ENCODE measurements around the gene MXI1. TPM values are rescaled to one million over a fixed set of nuclear protein-coding genes. Genes with fewer than 3 reads are reported as not detected.

The MXI1 gene
- total and polyA plus RNA-seq, 4 donors = 11.2 to 55.8 (median 18.7) TPM

DNA sequence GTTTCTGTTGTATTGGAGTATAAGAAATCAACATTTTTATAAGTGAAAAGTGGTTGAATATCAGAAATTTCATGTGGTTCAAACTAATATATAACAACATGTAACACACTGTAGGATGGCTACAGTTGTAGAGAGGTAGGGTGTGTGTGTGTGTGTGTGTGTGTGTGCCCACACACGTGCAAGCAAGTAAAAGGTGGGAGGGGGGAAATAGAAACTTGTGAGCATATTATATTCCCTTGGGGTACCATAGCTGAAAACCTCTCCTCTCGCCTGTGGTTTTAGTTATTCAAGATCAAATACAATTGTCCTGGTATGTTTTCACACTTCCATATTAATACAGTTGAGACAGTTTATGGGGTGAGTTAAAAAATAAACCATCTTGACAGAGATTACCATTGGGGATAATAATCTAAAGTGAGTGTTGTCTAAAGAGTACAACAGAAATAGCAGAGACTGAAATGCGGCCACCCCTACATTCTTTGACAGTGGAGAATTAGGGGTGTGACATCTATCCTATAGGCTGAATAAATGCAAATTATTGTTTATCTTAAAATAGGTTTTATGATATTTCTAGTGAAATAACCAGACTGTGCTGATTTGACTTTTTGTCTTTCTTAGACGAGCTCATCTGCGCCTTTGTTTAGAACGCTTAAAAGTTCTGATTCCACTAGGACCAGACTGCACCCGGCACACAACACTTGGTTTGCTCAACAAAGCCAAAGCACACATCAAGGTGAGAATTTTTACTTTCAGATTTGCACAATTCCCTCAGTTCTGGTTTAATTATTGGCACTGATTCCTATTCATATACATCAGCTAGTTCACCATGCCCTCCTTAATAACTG is 71.4 kb downstream of the MXI1 start:
- Histone ChIP-seq H3K9me3 (ENCODE audit: control insufficient read depth in 4 of 4, insufficient read depth in 3 of 4, low read length in 3 of 4) (no peaks in the 10 kb centered on the region), H3K27ac (ENCODE audit: low read depth in 1 of 2, low read length in 1 of 2) (no peak overlapping the region), H3K9ac (ENCODE audit: insufficient read depth in 1 of 2, low read length in 2 of 2) (peak overlapping the region in 1 of 2 donors; percentile 77), H3K36me3 (ENCODE audit: control insufficient read depth in 4 of 4, insufficient read depth in 4 of 4, low read length in 4 of 4) (peaks cover 0 to 5% (median 0%) of the 10 kb centered on the region in 4 donors), H3K4me3 (no peak overlapping the region), H3K27me3 (ENCODE audit: control insufficient read depth in 3 of 3, insufficient read depth in 3 of 3, low read length in 2 of 3) (no peaks in the 10 kb centered on the region), H3K4me1 (ENCODE audit: control insufficient read depth in 5 of 5, insufficient read depth in 5 of 5, low read length in 5 of 5) (peaks cover 0 to 28% (median 17%) of the 10 kb centered on the region in 5 donors)
- DNase-seq (peak; percentile 21 to 86 (median 83)), ATAC-seq (ENCODE audit: insufficient read depth, low FRiP score) (no peak)
- WGBS, 2 donors = 70 to 78% methylated on average over 7 of the region's 7 CpGs
- TF ChIP-seq, protein P1, sequence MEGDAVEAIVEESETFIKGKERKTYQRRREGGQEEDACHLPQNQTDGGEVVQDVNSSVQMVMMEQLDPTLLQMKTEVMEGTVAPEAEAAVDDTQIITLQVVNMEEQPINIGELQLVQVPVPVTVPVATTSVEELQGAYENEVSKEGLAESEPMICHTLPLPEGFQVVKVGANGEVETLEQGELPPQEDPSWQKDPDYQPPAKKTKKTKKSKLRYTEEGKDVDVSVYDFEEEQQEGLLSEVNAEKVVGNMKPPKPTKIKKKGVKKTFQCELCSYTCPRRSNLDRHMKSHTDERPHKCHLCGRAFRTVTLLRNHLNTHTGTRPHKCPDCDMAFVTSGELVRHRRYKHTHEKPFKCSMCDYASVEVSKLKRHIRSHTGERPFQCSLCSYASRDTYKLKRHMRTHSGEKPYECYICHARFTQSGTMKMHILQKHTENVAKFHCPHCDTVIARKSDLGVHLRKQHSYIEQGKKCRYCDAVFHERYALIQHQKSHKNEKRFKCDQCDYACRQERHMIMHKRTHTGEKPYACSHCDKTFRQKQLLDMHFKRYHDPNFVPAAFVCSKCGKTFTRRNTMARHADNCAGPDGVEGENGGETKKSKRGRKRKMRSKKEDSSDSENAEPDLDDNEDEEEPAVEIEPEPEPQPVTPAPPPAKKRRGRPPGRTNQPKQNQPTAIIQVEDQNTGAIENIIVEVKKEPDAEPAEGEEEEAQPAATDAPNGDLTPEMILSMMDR (IDR thresholded peaks at IDR 0.05; ENCODE audit: control extremely low read depth, extremely low read depth) = no peak

DNA sequence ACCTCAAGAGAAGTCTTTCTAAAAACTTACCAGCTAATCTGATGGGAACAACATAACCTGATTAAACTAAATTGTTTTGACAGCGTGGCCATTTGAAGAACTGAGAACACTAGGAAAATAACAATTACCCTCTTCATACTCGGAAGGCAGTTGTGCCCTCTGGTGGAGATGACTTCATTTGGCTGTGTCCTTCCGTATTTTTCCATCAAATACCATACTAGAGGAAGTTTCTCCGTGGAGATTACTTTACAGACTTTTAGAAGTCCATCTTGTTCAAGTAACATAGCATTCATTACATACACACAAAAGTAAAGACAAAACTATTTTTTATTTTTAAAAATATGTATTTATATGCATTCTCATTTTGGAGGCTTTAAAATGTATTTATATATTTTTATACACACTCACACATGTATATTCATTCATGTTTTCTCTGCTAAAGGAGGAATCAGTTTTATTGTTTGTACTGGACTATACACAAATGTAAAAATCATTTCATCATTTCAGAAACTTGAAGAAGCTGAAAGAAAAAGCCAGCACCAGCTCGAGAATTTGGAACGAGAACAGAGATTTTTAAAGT is 72.1 kb downstream of the MXI1 start:
- Histone ChIP-seq H3K9me3 (ENCODE audit: control insufficient read depth in 4 of 4, insufficient read depth in 3 of 4, low read length in 3 of 4) (no peaks in the 10 kb centered on the region), H3K9ac (ENCODE audit: insufficient read depth in 1 of 2, low read length in 2 of 2) (peak overlapping the region in 1 of 2 donors; percentile 77), H3K27ac (ENCODE audit: low read depth in 1 of 2, low read length in 1 of 2) (no peak overlapping the region), H3K36me3 (ENCODE audit: control insufficient read depth in 4 of 4, insufficient read depth in 4 of 4, low read length in 4 of 4) (peaks cover 0 to 7% (median 0%) of the 10 kb centered on the region in 4 donors), H3K4me1 (ENCODE audit: control insufficient read depth in 5 of 5, insufficient read depth in 5 of 5, low read length in 5 of 5) (peaks cover 0 to 25% (median 17%) of the 10 kb centered on the region in 5 donors), H3K27me3 (ENCODE audit: control insufficient read depth in 3 of 3, insufficient read depth in 3 of 3, low read length in 2 of 3) (no peaks in the 10 kb centered on the region), H3K4me3 (no peak overlapping the region)
- DNase-seq = peak; percentile 70 to 92 (median 90)
- ATAC-seq (ENCODE audit: insufficient read depth, low FRiP score) = peak; percentile 75
- WGBS, 2 donors = 31 to 33% methylated on average over 6 of the region's 6 CpGs
- TF ChIP-seq, protein P1 (IDR thresholded peaks at IDR 0.05; ENCODE audit: control extremely low read depth, extremely low read depth) = peak; percentile 72

DNA sequence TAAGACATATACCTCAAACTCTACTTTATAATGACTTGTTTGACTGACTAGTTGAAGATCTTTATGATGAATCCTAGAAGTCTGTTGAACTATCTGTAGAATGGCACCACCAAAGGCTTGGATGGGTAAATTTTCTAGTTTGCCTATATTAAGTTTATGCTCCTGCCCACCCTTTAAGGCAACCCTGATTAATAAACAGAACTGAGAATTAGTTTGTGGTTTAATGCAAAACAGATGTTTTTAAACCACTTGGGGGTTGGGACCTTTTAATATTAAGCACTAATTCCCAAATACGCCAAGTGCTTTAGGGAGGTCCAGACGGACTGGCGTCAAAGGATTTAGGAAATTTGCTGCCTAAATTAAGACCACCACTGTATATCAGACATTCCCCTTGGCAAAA is 76.9 kb downstream of the MXI1 start:
- WGBS, 2 donors = 96% methylated on average over 3 of the region's 3 CpGs
- Histone ChIP-seq H3K9me3 (ENCODE audit: control insufficient read depth in 4 of 4, insufficient read depth in 3 of 4, low read length in 3 of 4) (no peaks in the 10 kb centered on the region), H3K36me3 (ENCODE audit: control insufficient read depth in 4 of 4, insufficient read depth in 4 of 4, low read length in 4 of 4) (peaks cover 6 to 19% (median 10%) of the 10 kb centered on the region in 4 donors), H3K9ac (ENCODE audit: insufficient read depth in 1 of 2, low read length in 2 of 2) (no peak overlapping the region), H3K27me3 (ENCODE audit: control insufficient read depth in 3 of 3, insufficient read depth in 3 of 3, low read length in 2 of 3) (no peaks in the 10 kb centered on the region), H3K27ac (ENCODE audit: low read depth in 1 of 2, low read length in 1 of 2) (no peak overlapping the region), H3K4me1 (ENCODE audit: control insufficient read depth in 5 of 5, insufficient read depth in 5 of 5, low read length in 5 of 5) (peaks cover 0 to 7% (median under 1%) of the 10 kb centered on the region in 5 donors), H3K4me3 (no peak overlapping the region)
- DNase-seq (no peak), ATAC-seq (ENCODE audit: insufficient read depth, low FRiP score) (no peak)
- TF ChIP-seq, protein P1 (IDR thresholded peaks at IDR 0.05; ENCODE audit: control extremely low read depth, extremely low read depth) = no peak

Data from lung (tissue), 12 donors.